ENCODE results near the gene RIPK1. TPM values are rescaled to one million over a fixed set of nuclear protein-coding genes. Genes with fewer than 3 reads are reported as not detected.

Gene RIPK1
- total and polyA plus RNA-seq, 9 of the 15 experiments (the other 6 are each of a cell fraction or from before 2014, with no cell fraction given): 3.8 to 24.9 (median 17.7) TPM

GRCh38 chr6:3118353-3119039, 50.2 kb downstream of the RIPK1 start, which contains the start of gene BPHL (continued):
- TF ChIP-seq HMG20B (CRISPR knock-in tag; IDR thresholded peaks at IDR 0.05) (no peak), ZNF280B (CRISPR knock-in tag; IDR thresholded peaks at IDR 0.05) (no peak), SFPQ (IDR thresholded peaks at IDR 0.05; ENCODE audit: low read depth, low read length) (no peak), ZFP30 (CRISPR knock-in tag; IDR thresholded peaks at IDR 0.05; ENCODE audit: borderline replicate concordance) (no peak), HDAC3 (IDR thresholded peaks at IDR 0.05; ENCODE audit: borderline replicate concordance, partially characterized antibody) (no peak), ZMIZ1 (IDR thresholded peaks at IDR 0.05; ENCODE audit: low read depth in 2 of 2, low read length in 2 of 2) (no peak), LCOR (CRISPR knock-in tag; IDR thresholded peaks at IDR 0.05) (no peak; the same call in 1 of the 2 replicates), NFYB (IDR thresholded peaks at IDR 0.05; ENCODE audit: extremely low read depth, insufficient read length) (no peak), STAG1 (CRISPR knock-in tag; IDR thresholded peaks at IDR 0.05; ENCODE audit: borderline replicate concordance) (0 out of 2 replicates have a peak, but pooled peaks have one; percentile 48), BCL6 (CRISPR knock-in tag; IDR thresholded peaks at IDR 0.05) (no peak), CBX1 (IDR thresholded peaks at IDR 0.05; ENCODE audit: low read depth) (peak; percentile 53; the same call in 1 of the 2 replicates), THRB (CRISPR knock-in tag; conservative IDR thresholded peaks at IDR 0.05) (no peak), HEY1 (CRISPR knock-in tag; IDR thresholded peaks at IDR 0.05; ENCODE audit: borderline replicate concordance) (no peak), NFE2 (IDR thresholded peaks at IDR 0.05; ENCODE audit: low read depth) (no peak), HOXB6 (CRISPR knock-in tag; IDR thresholded peaks at IDR 0.05; ENCODE audit: borderline replicate concordance) (no peak), MAFG (tag; conservative IDR thresholded peaks at IDR 0.05) (no peak), CREB3L1 (IDR thresholded peaks at IDR 0.05; ENCODE audit: borderline replicate concordance, low read depth) (peak; percentile 49; the same call in 1 of the 2 replicates)
